GM21423 (cell line): ENCODE measurements around the gene PEX6.

Source experiments
- ATAC-seq: cut with Tn5 transposase; IDR thresholded peaks from one replicate; pipeline ENCODE4 v1.9.1; 2021; ENCODE audit warnings: mild to moderate bottlenecking, moderate library complexity; ENCODE audit not compliant: unreplicated experiment

The PEX6 gene

GRCh38 chr6:42937548-42938427 lies 41.2 kb downstream of the PEX6 start:
- ATAC-seq: no peak

- no peak for ATAC-seq
Measured at GRCh38 chr6:42936398-42936797, 42.6 kb downstream of the PEX6 start.

- no peak for ATAC-seq
Measured at GRCh38 chr6:42935322-42935721, 43.7 kb downstream of the PEX6 start.

- ATAC-seq: no peak
Measured at GRCh38 chr6:42933205-42933604, 45.8 kb downstream of the PEX6 start.

- no peak for ATAC-seq
Measured at GRCh38 chr6:42932412-42932811, 46.6 kb downstream of the PEX6 start.

- ATAC-seq: peak; percentile 47
Measured at GRCh38 chr6:42929821-42930360, 49.1 kb downstream of the PEX6 start.

GRCh38 chr6:42928986-42929820 lies 49.8 kb downstream of the PEX6 start, which contains the start of gene CNPY3:
CNPY3 (plus strand) TSS chr6:42929480; CDS start chr6:42929571, 91 bp downstream.
- peak; percentile 75 for ATAC-seq

GRCh38 chr6:42925248-42925857 lies 53.6 kb downstream of the PEX6 start:
- no peak for ATAC-seq

- ATAC-seq: no peak
Measured at GRCh38 chr6:42923666-42924065, 55.3 kb downstream of the PEX6 start.

GRCh38 chr6:42921801-42922200 lies 57.2 kb downstream of the PEX6 start:
- no peak for ATAC-seq

GRCh38 chr6:42916288-42916687 lies 62.7 kb downstream of the PEX6 start:
- no peak for ATAC-seq

- ATAC-seq: peak; percentile 73
Measured at GRCh38 chr6:42915732-42916131, 63.2 kb downstream of the PEX6 start, which contains the start of gene PTCRA. PTCRA (plus strand) TSS chr6:42916053; CDS start chr6:42916070, 17 bp downstream.

GRCh38 chr6:42914546-42914945 lies 64.4 kb downstream of the PEX6 start:
- ATAC-seq: no peak
